ENCODE data around the gene KCTD12.
"Not testable (repeated sequence)": the region's sequence is repeated elsewhere in the genome, so short reads cannot be mapped to it uniquely, and the experiment has no call there.

The KCTD12 gene

DNA sequence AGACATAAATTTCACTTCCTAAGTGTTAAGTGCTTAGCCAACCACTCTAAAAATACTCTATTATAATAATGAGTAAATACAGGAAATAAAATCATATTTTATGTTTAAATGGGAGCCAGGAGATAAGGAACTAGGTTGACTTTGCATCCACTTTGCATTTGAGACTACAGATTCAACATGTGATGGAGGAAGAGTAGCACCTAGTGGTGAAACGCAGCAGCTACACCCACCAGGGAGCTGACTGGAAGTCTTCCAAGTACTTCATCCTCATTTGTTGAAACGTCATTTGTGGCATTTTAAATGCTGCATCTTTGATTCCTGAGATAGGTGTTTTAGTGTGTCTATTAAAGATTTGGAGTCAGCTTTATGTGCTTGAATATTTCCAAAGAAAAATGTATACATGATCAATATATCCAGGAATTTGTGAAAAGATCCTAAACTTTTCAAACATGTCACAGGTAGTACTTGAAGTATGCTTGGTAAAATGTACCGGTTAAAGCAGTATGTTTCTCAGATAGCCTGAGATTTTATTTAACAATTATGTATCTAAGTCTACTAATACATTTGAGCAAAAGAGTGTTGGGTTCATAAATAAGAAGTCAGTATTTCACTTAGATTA, 17.4 kb upstream of the KCTD12 start:
- Histone ChIP-seq H3K4me1 (no peaks in the 10 kb centered on the region), H3K27me3 (ENCODE audit: low read depth) (peaks cover 22% of the 10 kb centered on the region), H3K9me3 (no peaks in the 10 kb centered on the region), H3K4me3 (no peak overlapping the region), H3K36me3 (replicated peaks) (no peaks in the 10 kb centered on the region)
- peak; percentile 60 to 72 for DNase-seq (ENCODE audit: low spot score in 2 of 2)
- in situ Hi-C loops (cut with MboI; ENCODE audit: low sequenced_read_pairs) = loop anchor here (25.0 kb wide), 3 partner anchors 416 to 1216 kb away; no protein-coding TSS in a partner anchor

DNA sequence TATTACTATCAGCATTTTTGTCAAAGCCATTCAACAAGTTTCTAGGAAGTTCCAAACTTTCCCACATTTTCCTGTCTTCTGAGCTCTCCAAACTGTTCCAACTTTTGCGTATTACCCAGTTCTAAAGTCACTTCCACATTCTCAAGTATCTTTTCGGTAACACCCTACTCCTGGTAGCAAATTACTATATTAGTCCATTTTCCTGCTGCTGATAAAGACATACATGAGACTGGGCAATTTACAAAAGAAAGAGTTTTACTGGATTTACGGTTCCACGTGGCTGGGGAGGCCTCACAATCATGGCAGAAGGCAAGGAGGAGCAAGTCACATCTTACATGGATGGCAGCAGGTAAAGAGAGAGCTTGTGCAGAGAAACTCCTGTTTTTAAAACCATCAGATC, 12.9 kb upstream of the KCTD12 start:
- H3K4me3 ChIP-seq; H3K36me3 ChIP-seq (replicated peaks); DNase-seq (ENCODE audit: low spot score in 2 of 2); in situ Hi-C loops (cut with MboI; ENCODE audit: low sequenced_read_pairs); H3K4me1 ChIP-seq; H3K27me3 ChIP-seq (ENCODE audit: low read depth); H3K9me3 ChIP-seq: not testable (repeated sequence)

DNA sequence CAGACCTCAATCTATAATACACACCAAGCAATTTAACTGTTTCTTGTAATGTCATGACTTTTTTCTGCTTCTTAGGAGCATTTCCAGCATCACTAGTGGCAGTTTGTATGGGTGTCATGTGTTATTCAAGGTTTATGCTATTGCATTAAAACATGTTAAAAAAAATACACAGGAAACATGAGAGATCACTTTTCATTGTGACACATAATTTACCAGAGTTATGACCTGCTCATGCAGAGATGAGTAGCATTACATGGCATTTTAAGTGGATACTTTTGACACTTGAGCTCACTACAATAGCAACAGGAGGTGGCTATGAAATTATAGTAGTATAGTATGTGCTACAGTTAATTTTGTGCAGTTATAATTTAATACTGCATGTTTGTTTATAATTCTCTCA, 11.0 kb upstream of the KCTD12 start:
- in situ Hi-C loops (cut with MboI; ENCODE audit: low sequenced_read_pairs); H3K4me3 ChIP-seq; H3K9me3 ChIP-seq; H3K36me3 ChIP-seq (replicated peaks); H3K4me1 ChIP-seq; DNase-seq (ENCODE audit: low spot score in 2 of 2): not testable (repeated sequence)
- H3K27me3 ChIP-seq (ENCODE audit: low read depth) = peaks cover 13% of the 10 kb centered on the region

DNA sequence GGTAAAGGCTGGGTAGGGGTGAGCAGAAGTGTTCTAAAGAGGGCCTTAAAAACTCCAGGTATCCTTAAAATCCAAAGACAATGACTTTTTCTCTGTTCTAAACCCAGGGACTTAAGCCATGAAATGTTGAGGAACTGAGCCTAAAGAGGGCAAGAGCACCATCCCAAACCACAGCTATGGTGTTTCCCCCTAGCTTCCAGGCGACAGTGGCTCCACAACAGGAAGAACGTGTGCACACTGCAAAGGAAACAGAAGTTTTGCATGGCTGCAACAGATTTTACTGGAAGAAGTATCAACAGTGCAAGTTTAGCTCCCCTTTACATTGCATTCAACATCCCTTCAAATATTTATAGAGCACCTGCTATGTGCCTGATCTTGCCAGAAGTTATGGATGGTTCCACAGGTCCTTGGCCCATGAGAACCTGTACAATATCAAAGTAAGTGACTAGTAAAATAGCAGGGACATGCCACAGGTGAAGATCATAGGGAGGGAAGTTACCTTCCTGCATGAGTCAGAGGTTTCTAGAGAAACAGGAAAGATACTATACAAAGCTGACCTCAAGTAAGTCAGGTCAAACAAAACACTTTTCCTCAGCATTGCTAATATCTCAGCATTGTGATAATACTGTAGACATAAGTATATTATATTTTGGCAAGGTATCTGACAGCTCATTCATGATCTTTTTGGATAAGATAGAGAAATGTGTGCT, 8.4 kb upstream of the KCTD12 start:
- Histone ChIP-seq H3K27me3 (ENCODE audit: low read depth) (peaks cover 30% of the 10 kb centered on the region), H3K36me3 (replicated peaks) (no peaks in the 10 kb centered on the region), H3K9me3 (no peaks in the 10 kb centered on the region), H3K4me1 (no peaks in the 10 kb centered on the region), H3K4me3 (no peak overlapping the region)
- no peak for DNase-seq (ENCODE audit: low spot score in 2 of 2)
- in situ Hi-C loops (cut with MboI; ENCODE audit: low sequenced_read_pairs) = no loop called here

DNA sequence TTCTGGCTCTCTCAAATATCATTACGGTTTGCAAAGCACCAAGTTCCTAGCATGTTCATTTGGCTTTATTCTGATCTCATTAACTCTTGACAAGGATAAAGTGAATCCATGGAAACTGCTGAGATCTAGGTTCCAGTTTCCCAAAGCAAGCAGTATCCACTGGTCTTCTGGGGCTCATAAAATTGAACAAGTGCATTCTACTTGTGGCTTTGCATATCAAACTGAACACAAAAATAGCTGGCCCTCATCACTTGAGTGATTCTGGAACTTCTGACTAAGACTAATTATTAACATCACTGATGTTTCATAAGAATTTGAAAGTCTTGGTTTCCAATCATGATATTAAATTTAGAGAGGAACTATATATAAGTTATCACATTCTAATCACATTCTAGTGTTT, 6.3 kb upstream of the KCTD12 start:
- Histone ChIP-seq H3K4me1 (no peaks in the 10 kb centered on the region), H3K36me3 (replicated peaks) (no peaks in the 10 kb centered on the region), H3K27me3 (ENCODE audit: low read depth) (peaks cover 32% of the 10 kb centered on the region), H3K9me3 (no peaks in the 10 kb centered on the region), H3K4me3 (no peak overlapping the region)
- DNase-seq (ENCODE audit: low spot score in 2 of 2) = no peak
- in situ Hi-C loops (cut with MboI; ENCODE audit: low sequenced_read_pairs) = no loop called here

DNA sequence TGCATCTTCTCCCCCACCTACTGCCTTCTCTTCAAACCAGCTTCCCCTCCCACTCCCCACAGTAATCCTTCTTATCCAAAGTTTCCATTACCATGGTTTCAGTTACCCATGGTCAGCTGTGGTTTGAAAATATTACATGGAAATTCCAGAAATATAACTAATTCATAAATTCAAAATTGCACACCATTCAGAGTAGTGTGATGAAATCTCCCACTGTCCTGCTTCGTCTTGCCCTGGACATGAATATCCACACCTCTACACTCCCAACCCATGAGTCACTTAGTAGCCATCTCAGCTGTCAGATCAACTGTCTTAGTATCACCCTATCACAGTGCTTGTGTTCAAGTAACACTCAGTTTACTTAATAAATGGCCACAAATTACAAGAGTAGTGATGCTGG, 3.8 kb upstream of the KCTD12 start:
- no peaks in the 10 kb centered on the region for H3K36me3 ChIP-seq (replicated peaks)
- H3K4me3 ChIP-seq = no peak overlapping the region
- in situ Hi-C loops (cut with MboI; ENCODE audit: low sequenced_read_pairs) = no loop called here
- no peak for DNase-seq (ENCODE audit: low spot score in 2 of 2)
- no peaks in the 10 kb centered on the region for H3K9me3 ChIP-seq
- peaks cover 36% of the 10 kb centered on the region for H3K27me3 ChIP-seq (ENCODE audit: low read depth)
- no peaks in the 10 kb centered on the region for H3K4me1 ChIP-seq

DNA sequence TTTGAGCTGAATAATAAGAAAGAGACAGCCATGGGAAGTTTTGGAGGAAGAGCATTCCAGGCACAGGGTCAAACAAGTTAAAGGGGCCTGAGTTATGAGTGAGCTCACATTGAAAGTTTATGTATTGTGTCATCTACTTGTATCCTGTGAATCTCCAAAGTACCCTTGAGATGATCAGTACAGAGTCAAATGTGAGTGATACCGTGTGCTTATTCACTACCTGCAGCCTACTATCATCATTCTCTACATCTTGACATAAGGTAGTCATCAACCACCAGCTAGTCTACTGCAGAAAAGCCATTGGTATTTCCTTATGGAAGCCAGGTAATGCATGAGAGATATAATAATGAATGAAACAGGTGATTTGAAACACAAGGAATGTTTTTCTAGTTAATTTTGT, 3.0 kb upstream of the KCTD12 start:
- Histone ChIP-seq H3K9me3 (no peaks in the 10 kb centered on the region), H3K36me3 (replicated peaks) (no peaks in the 10 kb centered on the region), H3K27me3 (ENCODE audit: low read depth) (peaks cover 37% of the 10 kb centered on the region), H3K4me1 (no peaks in the 10 kb centered on the region), H3K4me3 (no peak overlapping the region)
- no peak for DNase-seq (ENCODE audit: low spot score in 2 of 2)
- in situ Hi-C loops (cut with MboI; ENCODE audit: low sequenced_read_pairs) = no loop called here

DNA sequence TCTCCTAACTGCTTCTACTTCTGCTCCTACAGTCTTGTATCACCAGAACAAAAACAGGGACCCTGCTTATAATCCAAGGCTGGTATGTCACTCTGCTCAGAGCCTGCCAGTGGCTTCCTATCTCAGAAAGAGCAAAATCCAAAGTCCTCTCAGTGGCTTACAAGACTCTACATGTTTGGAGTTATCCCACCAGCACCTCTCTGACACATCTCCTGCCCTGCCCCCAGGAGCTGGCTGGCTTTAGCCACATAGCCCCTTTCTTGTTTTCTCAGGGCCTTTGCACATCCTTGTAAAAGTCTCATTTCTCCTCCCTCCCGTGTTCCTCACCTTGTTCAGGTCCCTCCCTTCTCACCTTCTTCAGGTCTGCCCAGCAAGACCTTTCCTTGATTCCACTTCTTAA, 2.2 kb upstream of the KCTD12 start:
- H3K4me3 ChIP-seq = no peak overlapping the region
- H3K36me3 ChIP-seq (replicated peaks) = no peaks in the 10 kb centered on the region
- DNase-seq (ENCODE audit: low spot score in 2 of 2) = no peak
- H3K4me1 ChIP-seq = no peaks in the 10 kb centered on the region
- peaks cover 38% of the 10 kb centered on the region for H3K27me3 ChIP-seq (ENCODE audit: low read depth)
- H3K9me3 ChIP-seq = no peaks in the 10 kb centered on the region
- in situ Hi-C loops (cut with MboI; ENCODE audit: low sequenced_read_pairs) = no loop called here

DNA sequence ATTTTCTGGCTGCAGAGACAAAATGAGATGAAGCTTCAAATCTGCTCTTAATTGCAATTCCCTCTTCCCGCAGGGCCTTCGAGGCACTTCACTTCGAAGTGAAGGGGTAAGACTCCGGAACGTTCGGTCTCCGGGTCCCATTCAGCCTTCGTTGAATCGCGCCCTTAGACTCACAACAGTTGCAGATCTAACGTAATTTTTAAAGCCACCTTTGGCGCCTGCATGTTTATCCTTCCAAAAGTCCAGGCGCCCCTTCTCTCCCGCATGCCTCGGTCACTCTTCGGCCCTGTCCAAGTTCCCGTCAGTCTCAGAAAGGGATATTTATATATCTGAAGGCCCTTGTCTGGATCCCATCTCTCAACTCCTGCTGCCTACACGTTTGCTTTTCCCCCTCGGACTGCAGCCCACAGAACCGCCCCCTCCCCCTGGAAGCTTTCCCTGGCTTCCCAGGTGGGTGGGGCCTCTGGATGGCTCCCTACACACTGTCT, 915 bp upstream of the KCTD12 start:
- H3K4me1 ChIP-seq = no peaks in the 10 kb centered on the region
- H3K36me3 ChIP-seq (replicated peaks) = no peaks in the 10 kb centered on the region
- no peaks in the 10 kb centered on the region for H3K9me3 ChIP-seq
- no peak for DNase-seq (ENCODE audit: low spot score in 2 of 2)
- in situ Hi-C loops (cut with MboI; ENCODE audit: low sequenced_read_pairs) = no loop called here
- H3K4me3 ChIP-seq = no peak overlapping the region
- H3K27me3 ChIP-seq (ENCODE audit: low read depth) = peaks cover 29% of the 10 kb centered on the region

DNA sequence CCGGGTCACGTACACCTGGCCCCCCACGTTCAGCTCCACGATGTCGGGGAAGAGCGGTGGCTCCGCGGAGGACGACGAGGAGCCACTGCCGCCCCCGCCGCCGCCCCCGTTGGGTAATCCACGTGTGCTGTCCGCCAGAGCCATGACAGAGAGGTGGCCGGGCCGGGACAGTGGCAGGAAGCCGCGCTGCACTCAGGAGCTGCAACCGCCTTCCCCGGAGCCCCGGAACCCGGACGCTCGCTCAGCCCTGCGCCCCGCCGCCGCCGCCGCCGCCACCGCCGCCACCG, 257 bp downstream of the KCTD12 start:
- Histone ChIP-seq H3K4me3 (peak overlapping the region; percentile 43), H3K36me3 (replicated peaks) (no peaks in the 10 kb centered on the region), H3K4me1 (no peaks in the 10 kb centered on the region), H3K27me3 (ENCODE audit: low read depth) (peaks cover 26% of the 10 kb centered on the region), H3K9me3 (no peaks in the 10 kb centered on the region)
- DNase-seq (ENCODE audit: low spot score in 2 of 2) = no peak
- in situ Hi-C loops (cut with MboI; ENCODE audit: low sequenced_read_pairs) = no loop called here

DNA sequence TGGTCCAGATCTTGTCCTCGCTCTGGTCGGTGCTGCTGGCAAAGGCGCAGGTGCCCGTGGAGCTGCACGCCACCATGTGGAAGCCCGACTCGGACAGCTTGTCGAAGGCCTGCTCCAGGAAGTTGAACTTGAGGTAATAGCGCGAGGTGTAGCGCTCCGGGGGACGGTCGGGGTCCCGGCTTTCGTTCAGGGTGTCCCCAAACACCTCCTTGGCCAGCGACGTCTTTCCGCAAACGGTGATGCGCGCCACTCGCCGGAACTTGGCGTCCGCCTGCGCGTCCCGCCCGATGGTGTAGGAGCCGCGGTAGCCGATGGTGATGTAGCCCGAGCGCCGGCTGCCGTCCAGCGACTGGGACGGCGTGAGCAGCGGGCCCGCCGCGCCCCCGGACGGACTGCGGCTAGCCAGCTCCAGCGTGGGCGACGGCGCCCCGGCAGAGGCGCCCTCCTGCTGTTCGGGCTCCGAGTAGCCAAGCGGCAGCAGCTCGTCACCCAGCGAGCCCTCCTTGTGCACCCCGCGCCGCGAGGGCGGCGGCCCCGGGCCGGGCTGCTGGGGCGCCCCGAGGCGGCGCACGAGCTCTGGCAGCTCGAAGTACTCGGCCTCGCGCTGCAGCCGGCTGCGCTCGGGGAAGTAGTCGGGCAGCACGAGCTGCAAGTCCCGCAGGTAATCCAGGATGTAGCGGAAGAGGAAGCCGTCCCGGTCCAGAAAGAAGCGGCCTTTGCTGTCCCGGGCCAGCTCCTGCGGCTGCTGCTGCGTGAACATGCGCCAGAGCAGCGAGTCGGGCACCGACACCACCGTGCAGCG, 801 bp downstream of the KCTD12 start:
- Histone ChIP-seq H3K4me1 (no peaks in the 10 kb centered on the region), H3K9me3 (no peaks in the 10 kb centered on the region), H3K27me3 (ENCODE audit: low read depth) (peaks cover 25% of the 10 kb centered on the region), H3K4me3 (peak overlapping the region; percentile 43), H3K36me3 (replicated peaks) (no peaks in the 10 kb centered on the region)
- peak in 1 of 2 experiments; percentile 51 for DNase-seq (ENCODE audit: low spot score in 2 of 2)
- in situ Hi-C loops (cut with MboI; ENCODE audit: low sequenced_read_pairs) = no loop called here

DNA sequence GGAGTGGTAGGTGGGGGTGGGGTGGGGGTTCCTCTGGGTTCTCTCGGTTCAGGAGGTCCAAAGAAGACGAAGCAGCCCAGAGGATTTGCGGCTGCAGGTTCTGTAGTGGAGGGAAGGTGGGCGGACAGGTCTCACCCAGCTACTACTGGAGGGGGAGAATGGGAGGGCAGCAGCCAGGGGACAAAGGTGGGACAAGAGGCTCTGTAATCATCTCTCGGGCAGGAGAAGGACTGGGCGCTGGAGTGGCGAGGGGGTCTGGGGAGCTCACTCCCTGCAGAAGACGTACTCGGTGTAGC, 1.4 kb downstream of the KCTD12 start:
- H3K36me3 ChIP-seq (replicated peaks) = no peaks in the 10 kb centered on the region
- no peak for DNase-seq (ENCODE audit: low spot score in 2 of 2)
- in situ Hi-C loops (cut with MboI; ENCODE audit: low sequenced_read_pairs) = no loop called here
- no peaks in the 10 kb centered on the region for H3K4me1 ChIP-seq
- H3K4me3 ChIP-seq = peak overlapping the region; percentile 43
- peaks cover 25% of the 10 kb centered on the region for H3K27me3 ChIP-seq (ENCODE audit: low read depth)
- no peaks in the 10 kb centered on the region for H3K9me3 ChIP-seq

DNA sequence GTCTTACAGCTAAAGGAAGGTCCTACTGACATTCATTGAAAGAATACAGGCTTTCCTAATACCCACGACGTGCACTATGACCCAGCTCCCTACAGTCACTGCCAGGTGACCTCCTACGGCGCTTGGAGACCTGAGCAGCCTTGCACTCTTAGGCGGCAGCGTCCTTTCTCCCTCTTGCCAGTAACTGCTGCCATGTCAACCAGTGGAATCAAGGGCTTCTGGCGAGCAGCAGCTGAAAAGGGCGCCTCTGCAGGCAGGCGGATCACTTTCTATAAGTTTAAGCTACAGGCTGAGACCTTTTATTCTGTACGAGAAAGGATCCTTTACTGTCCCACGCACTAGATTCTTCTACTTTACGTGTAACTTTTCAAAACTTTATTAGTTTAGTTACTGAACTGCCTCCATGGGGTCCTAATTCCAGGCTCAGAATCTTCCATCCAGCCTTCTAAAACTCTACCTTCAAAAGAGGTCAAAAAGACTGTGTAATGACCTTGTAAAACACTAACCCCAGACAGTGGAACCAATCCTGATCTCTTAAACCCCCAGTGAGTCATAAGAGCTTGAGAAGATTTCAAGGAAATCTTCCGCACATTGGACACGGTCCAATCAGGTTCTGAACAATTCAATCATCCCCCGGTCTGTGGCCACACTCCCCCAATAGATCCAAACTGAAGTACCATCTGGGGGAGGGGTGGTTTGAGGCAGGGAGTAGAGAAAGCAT, 1.9 kb downstream of the KCTD12 start:
- Histone ChIP-seq H3K4me1 (no peaks in the 10 kb centered on the region), H3K4me3 (no peak overlapping the region; the same call in 1 of the 2 replicates), H3K36me3 (replicated peaks) (no peaks in the 10 kb centered on the region), H3K9me3 (no peaks in the 10 kb centered on the region), H3K27me3 (ENCODE audit: low read depth) (peaks cover 22% of the 10 kb centered on the region)
- in situ Hi-C loops (cut with MboI; ENCODE audit: low sequenced_read_pairs) = no loop called here
- no peak for DNase-seq (ENCODE audit: low spot score in 2 of 2)

DNA sequence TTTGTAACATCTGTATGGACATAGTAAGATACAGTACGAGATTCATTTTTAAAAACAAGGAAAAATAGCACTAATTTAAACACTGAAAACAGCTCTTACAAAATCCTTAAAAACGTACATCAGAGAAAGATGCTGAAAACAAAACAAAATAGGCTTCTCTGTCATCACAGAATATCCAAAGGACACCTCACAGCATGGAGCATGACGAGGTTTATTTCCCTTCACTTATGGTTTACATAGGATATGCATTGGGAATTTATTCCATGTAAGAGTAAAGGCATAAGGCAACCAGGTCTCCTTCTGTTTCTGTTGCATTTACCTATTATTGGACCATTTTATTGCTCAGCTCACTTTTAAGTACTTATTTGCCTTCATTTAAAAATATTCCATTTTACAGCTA, 3.0 kb downstream of the KCTD12 start:
- Histone ChIP-seq H3K9me3 (no peaks in the 10 kb centered on the region), H3K4me1 (no peaks in the 10 kb centered on the region), H3K4me3 (no peak overlapping the region), H3K27me3 (ENCODE audit: low read depth) (peaks cover 25% of the 10 kb centered on the region), H3K36me3 (replicated peaks) (no peaks in the 10 kb centered on the region)
- no peak for DNase-seq (ENCODE audit: low spot score in 2 of 2)
- in situ Hi-C loops (cut with MboI; ENCODE audit: low sequenced_read_pairs) = no loop called here
